Right lobe of liver (tissue), 6 donors: ENCODE results near the gene TFIP11. TPM values are rescaled to one million over a fixed set of nuclear protein-coding genes. Genes with fewer than 3 reads are reported as not detected.

Source experiments
- ATAC-seq, 4 donors: fragments of 200-7000 bp; cut with Tn5 transposase; one replicate each; pipeline ENCODE4 v1.9.1; 2020; ENCODE audit warnings: mild to moderate bottlenecking in 4 of 4, moderate library complexity in 4 of 4
- DNase-seq, 3 donors: peaks; one replicate each; pipeline ENCODE4 v3.0.0-alpha.2; 2020
- H3K27ac ChIP-seq, 3 donors: fragments of 200-600 bp; one replicate each; pipeline ENCODE4 v1.8.0; 2022
- H3K27me3 ChIP-seq, 2 donors: fragments of 200-600 bp; one replicate each; pipeline ENCODE4 v1.8.0; 2022
- H3K36me3 ChIP-seq, 4 donors: fragments of 200-600 bp; sonication (generic) in 1 of 4; one replicate each; pipeline versions ENCODE4 v1.5.1 to v1.8.0; 2017 to 2022; ENCODE audit warnings: control low read depth in 1 of 4
- H3K4me1 ChIP-seq, 4 donors: fragments of 200-600 bp; sonication (generic) in 1 of 4; one replicate each; pipeline versions ENCODE4 v1.5.1 to v1.8.0; 2017 to 2022; ENCODE audit warnings: control low read depth in 1 of 4
- H3K4me3 ChIP-seq, 3 donors: fragments of 200-600 bp; one replicate each; pipeline ENCODE4 v1.8.0; 2022
- H3K9me3 ChIP-seq, 4 donors: fragments of 200-600 bp; sonication (generic) in 1 of 4; one replicate each; pipeline versions ENCODE4 v1.5.1 to v1.8.0; 2017 to 2022; ENCODE audit warnings: control low read depth in 1 of 4
- CTCF ChIP-seq, 4 donors: fragments of 200-600 bp in 3 of 4; fragments of 450-650 bp in 1 of 4; IDR thresholded peaks; one replicate each; pipeline versions ENCODE4 v1.5.1 to v1.8.0; 2016 to 2022; ENCODE audit warnings: antibody characterized with exemption in 4 of 4, mild to moderate bottlenecking in 2 of 4
- POLR2A ChIP-seq: fragments of 450-650 bp; IDR thresholded peaks from one replicate; pipeline ENCODE4 v1.6.1; 2017; ENCODE audit warnings: antibody characterized with exemption, mild to moderate bottlenecking
- WGBS: methylation state at CpG from one replicate; pipeline ENCODE4 v1.1.6; 2018; ENCODE audit warnings: low coverage, low lambda C conversion rate; ENCODE audit not compliant: insufficient coverage; ENCODE audit errors: missing lambda C conversion rate; 5-methylcytosine and 5-hydroxymethylcytosine counted together
- intact Hi-C, 2 donors: fragments of 100-400 bp; cut with DNase I; formaldehyde crosslinking; loops; one replicate each; pipeline versions ENCODE4 v1.11.2 to v1.14.1; 2022
- total RNA-seq, 6 experiments: library from RNA; depleted of rRNA in 2 of 6; stranded (reverse); fragments of >200 nt in 2 of 6; fragmentation: NEBNext Ultra II Directional in 3 of 6; extraction: Animal tissue kit (Norgen Biotek cat#: 25700) in 3 of 6; gene quantifications; one replicate each; pipeline versions ENCODE4 v1.1.0 to v1.2.4, GENCODE V29; 2016 to 2023
- donor health status: DM: no; HTN: yes; CAD: no.
- donor health status: DM: no; HTN: no; CAD: no.
- donor health status: DM: no; HTN: no; CAD: no.
- donor health status: DM: no; HTN: yes; CAD: no.
- donor health status: DM: no; HTN: yes; CAD: no.

Gene TFIP11
- total RNA-seq, 6 experiments from 2014 or later, result 17.0 to 24.1 (median 21.6) TPM

DNA sequence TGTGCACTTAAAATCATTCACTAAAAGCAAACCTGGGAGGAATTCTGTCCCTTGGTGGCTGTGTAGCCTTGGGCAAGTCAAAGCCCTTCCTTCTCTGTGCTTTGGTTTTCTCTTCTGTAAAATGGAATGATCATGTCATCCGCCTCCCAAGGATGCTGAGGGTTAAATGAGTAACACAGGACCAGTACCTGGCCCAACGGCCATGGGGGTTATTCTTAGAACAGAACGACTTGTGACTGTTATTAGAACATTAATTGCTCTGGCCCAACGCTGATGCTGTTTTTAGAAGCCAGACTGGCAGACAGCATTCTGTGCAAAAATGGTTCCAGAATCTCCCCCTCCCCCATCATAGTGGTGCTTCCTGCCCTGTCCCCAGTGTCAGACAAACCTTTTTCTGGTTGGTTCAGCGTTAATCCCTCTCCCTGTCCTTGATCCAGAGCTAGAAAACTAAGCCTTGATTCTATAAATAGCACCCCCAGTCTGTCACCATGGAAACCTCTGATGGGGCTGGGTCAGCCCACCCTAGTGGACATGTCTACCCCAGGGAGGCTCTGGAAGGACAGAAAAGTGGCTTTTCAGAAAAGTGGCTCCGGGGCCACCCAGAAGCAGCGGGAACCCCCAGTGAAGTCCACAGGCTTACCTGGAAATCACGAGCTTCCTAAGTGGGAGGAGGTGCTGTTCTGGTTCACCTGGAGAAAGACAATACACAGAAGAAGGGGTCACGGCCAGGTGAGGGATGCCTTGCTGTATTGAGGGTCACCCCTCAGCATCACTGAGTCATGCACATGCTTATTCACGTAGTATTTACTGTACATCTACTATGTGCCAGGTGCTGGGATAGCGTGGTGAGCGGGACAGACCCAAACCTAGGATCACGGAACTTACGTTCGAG lies 15.5 kb upstream of the TFIP11 start:
- WGBS, result 41% methylated on average over 14 of the region's 15 CpGs
- ATAC-seq, result peak; percentile 22 to 36 (median 28)
- peak overlapping the region in 2 of 3 donors; percentile 61 to 67 for H3K4me3 ChIP-seq
- peaks cover 0 to 17% (median 4%) of the 10 kb centered on the region in 4 donors for H3K36me3 ChIP-seq
- H3K27me3 ChIP-seq, result no peaks in the 10 kb centered on the region
- intact Hi-C loops, result no loop called here
- peak overlapping the region; percentile 84 to 93 (median 87) for H3K27ac ChIP-seq
- H3K4me1 ChIP-seq, result peaks cover 0 to 45% (median 11%) of the 10 kb centered on the region in 4 donors
- DNase-seq, result peak in 2 of 3 donors; percentile 54 to 55
- TF ChIP-seq POLR2A, result no peak
- TF ChIP-seq CTCF (IDR thresholded peaks at IDR 0.05), result no peak
- H3K9me3 ChIP-seq, result no peaks in the 10 kb centered on the region

- intact Hi-C loops, result no loop called here
- ATAC-seq (peak; percentile 12 to 41 (median 26)), DNase-seq (peak in 1 of 3 donors; percentile 58)
- peak in 1 of 4 donors; percentile 8 for TF ChIP-seq CTCF (IDR thresholded peaks at IDR 0.05)
- TF ChIP-seq POLR2A, result no peak
- Histone ChIP-seq H3K36me3 (peaks cover 0 to 15% (median 2%) of the 10 kb centered on the region in 4 donors), H3K27ac (peak overlapping the region; percentile 84 to 93 (median 87)), H3K4me3 (peak overlapping the region in 2 of 3 donors; percentile 61 to 67), H3K27me3 (no peaks in the 10 kb centered on the region), H3K9me3 (no peaks in the 10 kb centered on the region), H3K4me1 (peaks cover 0 to 45% (median 11%) of the 10 kb centered on the region in 4 donors)
- 20% methylated on average over 3 of the region's 3 CpGs for WGBS
Measured at GRCh38 chr22:26527167-26527566, 14.9 kb upstream of the TFIP11 start.

DNA sequence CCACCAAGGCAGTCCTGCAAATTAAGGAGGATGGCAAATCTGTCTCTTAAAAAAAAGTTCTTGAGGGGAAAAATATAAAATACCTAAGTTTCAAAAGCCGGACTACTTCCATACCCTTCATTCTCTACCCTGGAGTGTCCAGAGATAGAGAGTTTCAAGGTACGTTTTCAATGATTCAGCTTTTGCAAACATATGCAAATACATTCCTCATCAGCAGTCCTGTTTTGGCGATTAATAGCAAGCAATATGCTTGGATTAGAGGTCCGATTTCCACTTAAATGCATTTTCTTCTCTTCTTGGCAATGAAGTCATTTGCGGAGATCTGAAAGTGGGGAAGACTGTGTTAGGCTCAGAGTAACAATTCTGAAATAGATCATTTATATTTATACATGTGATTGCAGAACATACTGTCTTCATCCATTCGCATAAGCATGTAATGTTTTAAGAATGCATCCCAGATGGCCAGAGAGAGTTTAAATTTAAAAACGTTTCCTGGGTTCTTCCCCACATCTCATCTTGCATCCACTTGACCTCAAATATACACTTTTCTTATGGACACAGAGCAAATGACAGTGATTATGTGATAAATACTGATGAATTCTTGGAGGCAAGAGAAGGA lies 13.8 kb upstream of the TFIP11 start:
- Histone ChIP-seq H3K27me3 (no peaks in the 10 kb centered on the region), H3K4me1 (peaks cover 0 to 38% (median 11%) of the 10 kb centered on the region in 4 donors), H3K9me3 (no peaks in the 10 kb centered on the region), H3K36me3 (peaks cover 0 to 5% (median 0%) of the 10 kb centered on the region in 4 donors), H3K27ac (peak overlapping the region; percentile 84 to 93 (median 87)), H3K4me3 (peak overlapping the region; percentile 34 to 67 (median 61))
- WGBS, result 38% methylated on average over 7 of the region's 7 CpGs
- peak; percentile 15 for TF ChIP-seq POLR2A
- TF ChIP-seq CTCF (IDR thresholded peaks at IDR 0.05), result no peak
- peak in 1 of 4 donors; percentile 1 for ATAC-seq
- intact Hi-C loops, result no loop called here
- no peak for DNase-seq

- H3K27me3 ChIP-seq, result no peaks in the 10 kb centered on the region
- peak; percentile 36 to 58 (median 44) for ATAC-seq
- peak; percentile 68 for TF ChIP-seq POLR2A
- no peak for TF ChIP-seq CTCF (IDR thresholded peaks at IDR 0.05)
- DNase-seq, result peak in 1 of 3 donors; percentile 67
- peak overlapping the region; percentile 34 to 67 (median 61) for H3K4me3 ChIP-seq
- intact Hi-C loops, result no loop called here
- no peaks in the 10 kb centered on the region for H3K36me3 ChIP-seq
- no peaks in the 10 kb centered on the region for H3K9me3 ChIP-seq
- WGBS, result 43% methylated on average over 4 of the region's 4 CpGs
- H3K27ac ChIP-seq, result peak overlapping the region; percentile 84 to 93 (median 87)
- peaks cover 0 to 26% (median 8%) of the 10 kb centered on the region in 4 donors for H3K4me1 ChIP-seq
Measured at GRCh38 chr22:26524870-26525269, 12.6 kb upstream of the TFIP11 start.
